Panc1 (cell line): ENCODE data around the gene GUCY1A2.

ENCODE experiments used
- CTCF ChIP-seq: fragments of 450-650 bp; IDR thresholded peaks from 2 replicates; pipeline ENCODE4 v1.5.1; 2017; ENCODE audit warnings: mild to moderate bottlenecking
- POLR2AphosphoS5 ChIP-seq: IDR thresholded peaks from 2 replicates; pipeline ENCODE4 v1.6.1; 2012; ENCODE audit warnings: mild to moderate bottlenecking, low read depth, low read length, moderate library complexity
- SIN3A ChIP-seq: IDR thresholded peaks from 2 replicates; pipeline ENCODE4 v1.6.1; 2012; ENCODE audit warnings: low read depth, mild to moderate bottlenecking, low read length, moderate library complexity, borderline replicate concordance; ENCODE audit not compliant: insufficient read depth
- TF ChIP-seq, protein P1 (sequence below), 2 experiments: IDR thresholded peaks; 2 replicates each; pipeline ENCODE4 v1.6.1; 2011 to 2012; ENCODE audit warnings: low read depth in 2 of 2, control low read depth in 1 of 2, low read length in 1 of 2, mild to moderate bottlenecking in 1 of 2, moderate library complexity in 1 of 2; ENCODE audit not compliant: insufficient read depth in 1 of 2

GRCh38 chr11:106848526-106848925, 169.8 kb downstream of the GUCY1A2 start:
- no peak for TF ChIP-seq CTCF
- TF ChIP-seq SIN3A = no peak
- TF ChIP-seq POLR2AphosphoS5 = no peak
- TF ChIP-seq, protein P1, sequence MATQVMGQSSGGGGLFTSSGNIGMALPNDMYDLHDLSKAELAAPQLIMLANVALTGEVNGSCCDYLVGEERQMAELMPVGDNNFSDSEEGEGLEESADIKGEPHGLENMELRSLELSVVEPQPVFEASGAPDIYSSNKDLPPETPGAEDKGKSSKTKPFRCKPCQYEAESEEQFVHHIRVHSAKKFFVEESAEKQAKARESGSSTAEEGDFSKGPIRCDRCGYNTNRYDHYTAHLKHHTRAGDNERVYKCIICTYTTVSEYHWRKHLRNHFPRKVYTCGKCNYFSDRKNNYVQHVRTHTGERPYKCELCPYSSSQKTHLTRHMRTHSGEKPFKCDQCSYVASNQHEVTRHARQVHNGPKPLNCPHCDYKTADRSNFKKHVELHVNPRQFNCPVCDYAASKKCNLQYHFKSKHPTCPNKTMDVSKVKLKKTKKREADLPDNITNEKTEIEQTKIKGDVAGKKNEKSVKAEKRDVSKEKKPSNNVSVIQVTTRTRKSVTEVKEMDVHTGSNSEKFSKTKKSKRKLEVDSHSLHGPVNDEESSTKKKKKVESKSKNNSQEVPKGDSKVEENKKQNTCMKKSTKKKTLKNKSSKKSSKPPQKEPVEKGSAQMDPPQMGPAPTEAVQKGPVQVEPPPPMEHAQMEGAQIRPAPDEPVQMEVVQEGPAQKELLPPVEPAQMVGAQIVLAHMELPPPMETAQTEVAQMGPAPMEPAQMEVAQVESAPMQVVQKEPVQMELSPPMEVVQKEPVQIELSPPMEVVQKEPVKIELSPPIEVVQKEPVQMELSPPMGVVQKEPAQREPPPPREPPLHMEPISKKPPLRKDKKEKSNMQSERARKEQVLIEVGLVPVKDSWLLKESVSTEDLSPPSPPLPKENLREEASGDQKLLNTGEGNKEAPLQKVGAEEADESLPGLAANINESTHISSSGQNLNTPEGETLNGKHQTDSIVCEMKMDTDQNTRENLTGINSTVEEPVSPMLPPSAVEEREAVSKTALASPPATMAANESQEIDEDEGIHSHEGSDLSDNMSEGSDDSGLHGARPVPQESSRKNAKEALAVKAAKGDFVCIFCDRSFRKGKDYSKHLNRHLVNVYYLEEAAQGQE (IDR thresholded peaks at IDR 0.05; ENCODE audit: insufficient read depth in 1 of 2, low read depth in 2 of 2, low read length in 1 of 2) = no peak
